Measurements from ENCODE around the gene RAB6D.
"Not testable (repeated sequence)": the region's sequence is repeated elsewhere in the genome, so short reads cannot be mapped to it uniquely, and the experiment has no call there.

The RAB6D gene

GRCh38 chr2:131389657-131390056, 25.7 kb upstream of the RAB6D start:
- H3K27ac Mint-ChIP-seq, result no peak overlapping the region
- H3K4me1 Mint-ChIP-seq, result no peaks in the 10 kb centered on the region
- H3K4me3 Mint-ChIP-seq, result no peak overlapping the region
- peaks cover 22% of the 10 kb centered on the region for H3K27me3 Mint-ChIP-seq (ENCODE audit: low read depth)
- no peaks in the 10 kb centered on the region for H3K9me3 Mint-ChIP-seq
- no peak for TF ChIP-seq CTCF (IDR thresholded peaks at IDR 0.05; ENCODE audit: unreplicated experiment in 3 of 3)
- H3K36me3 Mint-ChIP-seq (ENCODE audit: low read depth), result no peaks in the 10 kb centered on the region

- not testable (repeated sequence) for H3K9me3 Mint-ChIP-seq; H3K4me1 Mint-ChIP-seq; H3K27ac Mint-ChIP-seq; H3K4me3 Mint-ChIP-seq; H3K36me3 Mint-ChIP-seq (ENCODE audit: low read depth)
- H3K27me3 Mint-ChIP-seq (ENCODE audit: low read depth), result peaks cover 16% of the 10 kb centered on the region
Measured at GRCh38 chr2:131388834-131389233, 24.9 kb upstream of the RAB6D start.

- not testable (repeated sequence) for H3K9me3 Mint-ChIP-seq; H3K27me3 Mint-ChIP-seq (ENCODE audit: low read depth); H3K4me3 Mint-ChIP-seq; H3K36me3 Mint-ChIP-seq (ENCODE audit: low read depth); H3K4me1 Mint-ChIP-seq; H3K27ac Mint-ChIP-seq
Measured at GRCh38 chr2:131373111-131373510, 9.1 kb upstream of the RAB6D start.

GRCh38 chr2:131369954-131370353, 6.0 kb upstream of the RAB6D start:
- Mint-ChIP-seq H3K27me3 (ENCODE audit: low read depth) (peaks cover 17% of the 10 kb centered on the region), H3K4me3 (no peak overlapping the region), H3K9me3 (peaks cover 5% of the 10 kb centered on the region), H3K27ac (no peak overlapping the region), H3K4me1 (no peaks in the 10 kb centered on the region), H3K36me3 (ENCODE audit: low read depth) (no peaks in the 10 kb centered on the region)
- no peak for TF ChIP-seq CTCF (IDR thresholded peaks at IDR 0.05; ENCODE audit: unreplicated experiment in 3 of 3)

DNA sequence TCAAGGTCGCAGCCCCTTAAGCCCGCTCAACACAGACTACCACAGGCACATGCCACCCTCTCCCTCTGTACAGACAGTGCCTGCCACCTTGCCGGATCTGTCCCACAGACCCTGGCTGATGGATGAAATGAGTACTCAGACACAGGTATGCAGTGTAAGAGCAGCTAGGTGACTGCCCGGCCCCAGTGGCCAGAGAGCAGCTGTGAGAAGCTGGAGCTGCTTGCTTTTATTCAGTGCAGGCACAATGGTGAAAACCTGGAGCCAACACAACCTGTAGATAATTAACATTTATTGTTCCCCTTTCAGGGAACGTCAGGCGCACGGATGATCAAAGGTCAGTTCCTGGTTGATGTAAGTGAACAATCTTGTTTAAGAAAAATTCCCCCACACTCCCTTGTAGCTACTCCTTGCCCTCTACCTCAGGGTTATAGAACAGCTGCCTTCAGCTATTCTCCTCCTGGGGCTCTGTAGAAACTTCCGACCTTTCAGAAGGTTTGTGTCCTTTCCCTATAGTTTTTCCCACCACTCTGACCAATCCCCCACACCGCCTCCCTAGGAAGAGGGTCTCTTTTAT, 4.6 kb upstream of the RAB6D start:
- not testable (repeated sequence) for H3K27ac Mint-ChIP-seq

GRCh38 chr2:131367352-131367751, 3.4 kb upstream of the RAB6D start:
- no peak for TF ChIP-seq CTCF (IDR thresholded peaks at IDR 0.05; ENCODE audit: unreplicated experiment in 3 of 3)
- Mint-ChIP-seq H3K4me1 (peaks cover 5% of the 10 kb centered on the region), H3K4me3 (no peak overlapping the region), H3K27ac (no peak overlapping the region), H3K9me3 (peaks cover 2% of the 10 kb centered on the region), H3K36me3 (ENCODE audit: low read depth) (no peaks in the 10 kb centered on the region), H3K27me3 (ENCODE audit: low read depth) (peaks cover 40% of the 10 kb centered on the region)

More for the DNA sequence above, 4.6 kb upstream of the RAB6D start:
- not testable (repeated sequence) for H3K9me3 Mint-ChIP-seq; H3K4me1 Mint-ChIP-seq; H3K36me3 Mint-ChIP-seq (ENCODE audit: low read depth); H3K4me3 Mint-ChIP-seq
- H3K27me3 Mint-ChIP-seq (ENCODE audit: low read depth), result peaks cover 29% of the 10 kb centered on the region

DNA sequence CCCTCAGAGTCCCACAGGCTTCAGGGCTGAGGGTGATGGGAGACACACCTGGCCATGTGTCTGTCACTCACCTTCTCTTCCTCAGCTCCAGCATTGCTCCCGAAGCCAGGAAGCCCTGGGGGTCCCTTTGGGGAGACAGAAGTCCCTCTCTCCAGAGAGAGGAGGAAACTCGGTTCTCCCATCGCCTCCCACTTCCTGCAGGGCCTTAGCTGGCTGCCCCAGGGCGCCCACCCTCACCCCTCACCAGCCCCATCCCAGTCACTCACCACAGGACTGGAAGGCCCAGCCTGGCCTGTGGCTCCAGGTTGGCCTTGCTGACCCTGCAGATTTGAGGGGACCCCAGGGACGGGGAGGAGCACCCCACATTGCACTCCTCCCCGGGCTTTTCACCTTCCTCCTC, 2.7 kb upstream of the RAB6D start:
- Mint-ChIP-seq H3K27ac (no peak overlapping the region), H3K4me1 (peaks cover 5% of the 10 kb centered on the region), H3K36me3 (ENCODE audit: low read depth) (no peaks in the 10 kb centered on the region), H3K27me3 (ENCODE audit: low read depth) (peaks cover 47% of the 10 kb centered on the region), H3K4me3 (no peak overlapping the region), H3K9me3 (peaks cover 2% of the 10 kb centered on the region)
- TF ChIP-seq CTCF (IDR thresholded peaks at IDR 0.05; ENCODE audit: unreplicated experiment in 3 of 3), result no peak

All from nephron (organoid).